Activated T-cell treated with anti-CD3 and anti-CD28 coated beads, Interleukin-2, amount 50 U/mL, for 1 hour (primary cell): ENCODE results near the gene NFATC2.

ENCODE experiments used
- DNase-seq: peaks from one replicate; pipeline ENCODE4 v3.0.0-alpha.2; 2020

NFATC2 gene

GRCh38 chr20:51385646-51386530 lies 156.6 kb downstream of the NFATC2 start:
- peak; percentile 45 for DNase-seq

GRCh38 chr20:51384875-51385274 lies 157.6 kb downstream of the NFATC2 start:
- no peak for DNase-seq

GRCh38 chr20:51383891-51384510 lies 158.5 kb downstream of the NFATC2 start:
- DNase-seq = no peak

- no peak for DNase-seq
These were observed 159.3 kb downstream of the NFATC2 start for GRCh38 chr20:51382986-51383821.

GRCh38 chr20:51382111-51382985 lies 160.2 kb downstream of the NFATC2 start:
- no peak for DNase-seq

- DNase-seq = no peak
These were observed 161.0 kb downstream of the NFATC2 start for GRCh38 chr20:51381557-51381956.

- no peak for DNase-seq
These were observed 161.8 kb downstream of the NFATC2 start for GRCh38 chr20:51380401-51381385.

GRCh38 chr20:51379601-51380341 lies 162.7 kb downstream of the NFATC2 start:
- DNase-seq = no peak

- DNase-seq = no peak
These were observed 164.2 kb downstream of the NFATC2 start for GRCh38 chr20:51378171-51378928.

GRCh38 chr20:51377132-51377531 lies 165.4 kb downstream of the NFATC2 start:
- no peak for DNase-seq

- DNase-seq = no peak
These were observed 166.4 kb downstream of the NFATC2 start for GRCh38 chr20:51376111-51376510.

- no peak for DNase-seq
These were observed 167.0 kb downstream of the NFATC2 start for GRCh38 chr20:51375561-51375960.

- DNase-seq = no peak
These were observed 167.6 kb downstream of the NFATC2 start for GRCh38 chr20:51374961-51375360.

- no peak for DNase-seq
These were observed 168.1 kb downstream of the NFATC2 start for GRCh38 chr20:51374456-51374830.

- no peak for DNase-seq
These were observed 168.6 kb downstream of the NFATC2 start for GRCh38 chr20:51373713-51374455.

GRCh38 chr20:51372966-51373365 lies 169.6 kb downstream of the NFATC2 start:
- DNase-seq = no peak

GRCh38 chr20:51372176-51372803 lies 170.2 kb downstream of the NFATC2 start:
- peak; percentile 64 for DNase-seq

- no peak for DNase-seq
These were observed 170.8 kb downstream of the NFATC2 start for GRCh38 chr20:51371720-51372119.
